ENCODE data around the gene OGFOD3. TPM values are rescaled to one million over a fixed set of nuclear protein-coding genes. Genes with fewer than 3 reads are reported as not detected.

The OGFOD3 gene
- total RNA-seq, 1 donor from 2014 or later = 26.7 TPM

GRCh38 chr17:82344175-82344907 is 74.0 kb downstream of the OGFOD3 start:
- no peaks in the 10 kb centered on the region for H3K36me3 Mint-ChIP-seq (ENCODE audit: low read depth)
- H3K9me3 Mint-ChIP-seq = no peaks in the 10 kb centered on the region
- H3K27ac Mint-ChIP-seq = no peak overlapping the region
- DNase-seq = no peak
- peaks cover 6% of the 10 kb centered on the region for H3K4me1 Mint-ChIP-seq
- H3K4me3 Mint-ChIP-seq = no peak overlapping the region
- peaks cover 6% of the 10 kb centered on the region for H3K27me3 Mint-ChIP-seq
- intact Hi-C loops (cut with micrococcal nuclease) = no loop called here

GRCh38 chr17:82343560-82343959 is 74.8 kb downstream of the OGFOD3 start:
- no peak overlapping the region for H3K27ac Mint-ChIP-seq
- no peak for DNase-seq
- no peaks in the 10 kb centered on the region for H3K9me3 Mint-ChIP-seq
- no peaks in the 10 kb centered on the region for H3K36me3 Mint-ChIP-seq (ENCODE audit: low read depth)
- intact Hi-C loops (cut with micrococcal nuclease) = no loop called here
- no peak overlapping the region for H3K4me3 Mint-ChIP-seq
- peaks cover 10% of the 10 kb centered on the region for H3K4me1 Mint-ChIP-seq
- peaks cover 6% of the 10 kb centered on the region for H3K27me3 Mint-ChIP-seq

GRCh38 chr17:82342361-82343079 is 75.9 kb downstream of the OGFOD3 start:
- peaks cover 10% of the 10 kb centered on the region for H3K4me1 Mint-ChIP-seq
- H3K27ac Mint-ChIP-seq = no peak overlapping the region
- H3K27me3 Mint-ChIP-seq = peaks cover 6% of the 10 kb centered on the region
- no peaks in the 10 kb centered on the region for H3K9me3 Mint-ChIP-seq
- intact Hi-C loops (cut with micrococcal nuclease) = no loop called here
- H3K36me3 Mint-ChIP-seq (ENCODE audit: low read depth) = no peaks in the 10 kb centered on the region
- no peak for DNase-seq
- H3K4me3 Mint-ChIP-seq = no peak overlapping the region

- no peaks in the 10 kb centered on the region for H3K9me3 Mint-ChIP-seq
- peaks cover 4% of the 10 kb centered on the region for H3K27me3 Mint-ChIP-seq
- peaks cover 17% of the 10 kb centered on the region for H3K4me1 Mint-ChIP-seq
- peaks cover 1% of the 10 kb centered on the region for H3K36me3 Mint-ChIP-seq (ENCODE audit: low read depth)
- H3K27ac Mint-ChIP-seq = no peak overlapping the region
- H3K4me3 Mint-ChIP-seq = no peak overlapping the region
- intact Hi-C loops (cut with micrococcal nuclease) = no loop called here
- no peak for DNase-seq
These were observed 78.5 kb downstream of the OGFOD3 start for GRCh38 chr17:82339634-82340580.

Other genes with a start within 250 kb of the OGFOD3 start
- gene CCDC57, start 205.7 kb downstream of the OGFOD3 start, total RNA-seq = 56.0 and 58.4 TPM in 2 replicates
- 162 and 171 TPM in 2 replicates for gene SLC16A3, start 189.5 kb downstream of the OGFOD3 start, total RNA-seq
- 137 and 146 TPM in 2 replicates for gene CSNK1D, start 144.9 kb downstream of the OGFOD3 start, total RNA-seq
- gene CD7, start 101.0 kb downstream of the OGFOD3 start, total RNA-seq = 413 and 415 TPM in 2 replicates
- 4.3 and 4.6 TPM in 2 replicates for gene SECTM1, start 84.8 kb downstream of the OGFOD3 start, total RNA-seq
- gene TEX19, start 59.3 kb downstream of the OGFOD3 start, total RNA-seq = 0.09 TPM in 2 replicates
- 0.14 TPM in 1 of 2 replicates, not detected in the other for gene UTS2R, start 46.8 kb downstream of the OGFOD3 start, total RNA-seq
- gene HEXD, start 239 bp downstream of the OGFOD3 start, total RNA-seq = 33.1 and 36.0 TPM in 2 replicates
- gene CYBC1, start 32.2 kb upstream of the OGFOD3 start, total RNA-seq = 256 and 268 TPM in 2 replicates
- 99.7 and 101 TPM in 2 replicates for gene NARF, start 40.2 kb upstream of the OGFOD3 start, total RNA-seq
- 92.6 and 97.4 TPM in 2 replicates for gene FOXK2, start 101.1 kb upstream of the OGFOD3 start, total RNA-seq
- gene WDR45B, start 229.9 kb upstream of the OGFOD3 start, total RNA-seq = 62.8 and 66.8 TPM in 2 replicates

Data from activated CD4-positive, alpha-beta T cell treated with anti-CD3 and anti-CD28 coated beads, Interleukin-2, amount 10 ng/mL, durations not matched to agents 24 days and 14 days (primary cell).